Measurements from ENCODE around the gene NYNRIN. TPM values are rescaled to one million over a fixed set of nuclear protein-coding genes. Genes with fewer than 3 reads are reported as not detected.

The NYNRIN gene
- total RNA-seq, 1 experiment from 2014 or later = 0.31 TPM

- Histone ChIP-seq H3K4me3 (ENCODE audit: low read depth in 2 of 2, low read length in 2 of 2) (peak overlapping the region in 1 of 2 experiments; percentile 24; a peak in 3 of 4 replicates), H3K4me1 (ENCODE audit: control insufficient read depth, insufficient read depth, low read length) (no peaks in the 10 kb centered on the region), H3K9me3 (ENCODE audit: control insufficient read depth, insufficient read depth, low read depth, low read length) (no peaks in the 10 kb centered on the region), H3K27me3 (ENCODE audit: control insufficient read depth, insufficient read depth, low read length) (peaks cover 2% of the 10 kb centered on the region; the same call in 1 of the 2 replicates), H3K27ac (ENCODE audit: low read length) (no peak overlapping the region), H3K36me3 (ENCODE audit: control insufficient read depth, insufficient read depth, low read length) (no peaks in the 10 kb centered on the region)
- no peak for DNase-seq (ENCODE audit: low read depth, low spot score)
- intact Hi-C loops (cut with micrococcal nuclease; ENCODE audit: unreplicated experiment) (no loop called here), in situ Hi-C loops (cut with HindIII; ENCODE audit: low pct_unique_long_range_greater_than_20kb, low sequenced_read_pairs) (no loop called here)
- TF ChIP-seq CTCF (IDR thresholded peaks at IDR 0.05) = no peak
- no peak for TF ChIP-seq REST (IDR thresholded peaks at IDR 0.05; ENCODE audit: insufficient read depth in 1 of 2, low read depth in 2 of 2, low read length in 1 of 2)
- no peak for TF ChIP-seq POLR2AphosphoS5 (IDR thresholded peaks at IDR 0.05; ENCODE audit: low read depth, low read length)
- TF ChIP-seq TCF7L2 (IDR thresholded peaks at IDR 0.05; ENCODE audit: low read depth, low read length) = no peak
- no peak for TF ChIP-seq SIN3A (IDR thresholded peaks at IDR 0.05; ENCODE audit: borderline replicate concordance, insufficient read depth, low read depth, low read length)
- POLR2A ChIA-PET = no interaction called here
- BruUV-seq (replicated peaks) = no TSS peak
- CTCF ChIA-PET = no interaction called here
- ATAC-seq = 0 out of 2 replicates have a peak, but pooled peaks have one; percentile 52
Observed at GRCh38 chr14:24392325-24393091, 6.3 kb upstream of the NYNRIN start.

GRCh38 chr14:24394275-24394674, 4.5 kb upstream of the NYNRIN start:
- in situ Hi-C loops (cut with HindIII; ENCODE audit: low pct_unique_long_range_greater_than_20kb, low sequenced_read_pairs) (no loop called here), intact Hi-C loops (cut with micrococcal nuclease; ENCODE audit: unreplicated experiment) (no loop called here)
- Histone ChIP-seq H3K9me3 (ENCODE audit: control insufficient read depth, insufficient read depth, low read depth, low read length) (no peaks in the 10 kb centered on the region), H3K36me3 (ENCODE audit: control insufficient read depth, insufficient read depth, low read length) (no peaks in the 10 kb centered on the region), H3K4me1 (ENCODE audit: control insufficient read depth, insufficient read depth, low read length) (no peaks in the 10 kb centered on the region), H3K27ac (ENCODE audit: low read length) (no peak overlapping the region), H3K4me3 (ENCODE audit: low read depth in 2 of 2, low read length in 2 of 2) (no peak overlapping the region), H3K27me3 (ENCODE audit: control insufficient read depth, insufficient read depth, low read length) (peaks cover 2% of the 10 kb centered on the region; the same call in 1 of the 2 replicates)
- POLR2A ChIA-PET = interaction anchor here (0.7 kb wide), 1 partner anchor 15 kb away, joined by 3 read pairs; no protein-coding TSS in a partner anchor
- TF ChIP-seq SIN3A (IDR thresholded peaks at IDR 0.05; ENCODE audit: borderline replicate concordance, insufficient read depth, low read depth, low read length) = no peak
- no peak for TF ChIP-seq TCF7L2 (IDR thresholded peaks at IDR 0.05; ENCODE audit: low read depth, low read length)
- TF ChIP-seq REST (IDR thresholded peaks at IDR 0.05; ENCODE audit: insufficient read depth in 1 of 2, low read depth in 2 of 2, low read length in 1 of 2) = no peak
- TF ChIP-seq CTCF (IDR thresholded peaks at IDR 0.05) = no peak
- no peak for TF ChIP-seq POLR2AphosphoS5 (IDR thresholded peaks at IDR 0.05; ENCODE audit: low read depth, low read length)
- no peak for DNase-seq (ENCODE audit: low read depth, low spot score)
- BruUV-seq (replicated peaks) = no TSS peak
- no peak for ATAC-seq
- CTCF ChIA-PET = no interaction called here
